COLO668 (cell line): Measurements from ENCODE around the gene DNAH11.
A peak's percentile ranks its signal among the peaks of the same experiment; 100 is the strongest.

Experiments
- DNase-seq: peaks from one replicate; lab custom pipeline; 2025; ENCODE audit not compliant: unreplicated experiment; lab: John Stamatoyannopoulos, UW

The DNAH11 gene

DNA sequence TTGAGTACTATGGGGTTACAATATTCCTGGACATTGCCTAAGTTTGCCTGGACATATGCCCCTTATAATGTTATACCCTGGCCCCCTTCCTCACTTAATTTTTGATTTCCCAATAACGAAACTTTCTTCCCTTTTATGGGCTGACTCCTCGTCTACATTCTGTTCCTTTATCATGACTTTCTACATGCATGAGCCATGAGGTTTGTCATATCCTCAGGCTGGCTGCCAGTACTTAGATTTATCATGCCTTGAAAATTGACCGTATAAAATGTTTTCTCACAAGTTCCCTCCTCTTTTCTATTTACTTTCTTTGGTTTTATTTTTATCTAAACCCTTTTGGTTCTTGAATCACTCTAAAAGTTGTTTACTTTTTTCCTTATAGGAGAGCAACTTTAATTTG lies 4.7 kb downstream of the DNAH11 start:
- no peak for DNase-seq

DNA sequence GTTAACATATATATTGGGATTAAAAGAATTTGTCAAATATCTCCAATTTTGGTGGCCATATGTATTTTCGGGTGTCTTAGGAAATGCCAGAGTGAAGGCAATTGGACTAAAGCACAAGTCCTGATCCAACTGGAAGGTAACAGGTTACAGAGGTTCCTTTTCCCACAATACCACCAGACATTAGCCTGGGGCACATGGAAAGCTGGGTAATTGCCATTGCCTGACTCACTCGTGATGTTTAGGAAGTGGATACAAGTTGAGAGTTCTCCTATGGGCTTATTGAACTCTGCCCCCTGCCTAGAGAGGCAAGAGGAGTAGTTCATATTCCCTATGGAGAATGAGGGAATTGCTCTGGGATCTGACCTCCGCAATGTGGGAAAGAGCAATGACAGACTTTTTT lies 5.7 kb downstream of the DNAH11 start:
- DNase-seq, result no peak

DNA sequence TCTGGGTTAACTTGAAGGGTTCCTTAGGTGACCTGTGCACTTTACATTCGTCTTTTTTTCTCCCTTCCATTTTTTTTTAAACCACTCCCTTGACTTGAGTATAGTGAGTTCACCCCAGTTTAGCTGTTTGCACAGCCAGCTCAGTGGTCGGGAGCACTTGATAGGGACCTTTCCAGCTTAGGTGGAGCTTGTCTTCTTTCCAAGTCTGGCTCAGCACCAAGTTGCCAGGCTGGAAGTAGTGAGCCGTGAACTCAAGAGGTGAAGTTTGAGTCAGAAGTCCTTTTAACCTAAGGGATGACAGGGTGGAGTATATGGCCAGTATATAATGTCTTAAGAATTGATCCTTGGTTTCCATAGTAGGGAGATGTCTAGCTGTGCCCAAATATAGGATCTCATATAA lies 7.2 kb downstream of the DNAH11 start:
- no peak for DNase-seq

DNA sequence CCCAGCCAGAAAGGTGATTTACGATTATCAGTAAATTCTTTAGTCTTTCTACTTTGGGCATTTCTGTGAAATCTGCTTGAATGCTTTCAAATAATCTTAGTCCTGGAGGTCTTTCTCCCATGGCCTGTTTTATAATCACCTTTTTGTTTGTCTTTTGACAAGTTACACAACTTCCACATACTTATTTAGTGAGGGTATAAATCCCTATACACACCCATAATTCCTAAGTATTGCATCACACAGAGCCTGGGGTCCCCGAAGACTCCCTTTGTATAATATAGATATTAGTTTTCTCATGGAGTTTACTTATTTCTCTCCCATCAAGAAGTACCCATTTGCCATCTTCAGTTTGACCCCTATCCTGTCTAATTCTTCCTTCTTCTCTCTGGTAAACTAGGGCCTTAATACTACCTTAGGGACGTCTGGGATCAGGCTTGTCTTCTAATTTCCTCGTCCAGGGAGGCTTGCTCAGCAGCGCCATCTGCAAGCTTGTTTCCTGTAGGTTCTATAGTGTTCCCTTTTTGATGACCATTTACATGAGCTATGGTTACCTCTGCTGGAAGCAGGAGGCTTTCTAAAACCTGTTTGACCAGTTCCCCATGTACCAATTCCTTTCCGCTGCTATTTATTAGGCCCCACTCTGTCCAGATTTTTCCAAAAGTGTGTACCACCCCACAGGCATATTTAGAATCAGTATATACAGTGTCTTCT lies 8.1 kb downstream of the DNAH11 start:
- peak; percentile 43 for DNase-seq

DNA sequence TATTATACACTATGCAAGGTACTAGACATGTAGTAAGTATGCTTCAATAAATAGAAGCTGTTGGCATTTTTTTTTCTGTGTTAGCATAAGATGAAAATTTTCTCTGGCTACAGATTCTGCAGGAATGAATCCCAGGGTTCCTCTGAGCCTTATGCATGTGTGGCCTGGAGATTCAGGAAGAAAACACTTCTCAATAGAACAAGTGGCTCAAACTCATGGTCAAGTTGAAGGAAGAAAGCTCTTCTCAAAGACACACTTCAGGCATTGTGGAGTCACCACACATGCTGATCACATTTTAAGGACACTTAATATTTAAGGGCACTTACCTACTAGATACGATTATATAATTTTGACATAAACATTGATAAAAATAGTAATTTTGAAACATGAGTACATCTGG lies 19.5 kb downstream of the DNAH11 start:
- DNase-seq, result no peak

DNA sequence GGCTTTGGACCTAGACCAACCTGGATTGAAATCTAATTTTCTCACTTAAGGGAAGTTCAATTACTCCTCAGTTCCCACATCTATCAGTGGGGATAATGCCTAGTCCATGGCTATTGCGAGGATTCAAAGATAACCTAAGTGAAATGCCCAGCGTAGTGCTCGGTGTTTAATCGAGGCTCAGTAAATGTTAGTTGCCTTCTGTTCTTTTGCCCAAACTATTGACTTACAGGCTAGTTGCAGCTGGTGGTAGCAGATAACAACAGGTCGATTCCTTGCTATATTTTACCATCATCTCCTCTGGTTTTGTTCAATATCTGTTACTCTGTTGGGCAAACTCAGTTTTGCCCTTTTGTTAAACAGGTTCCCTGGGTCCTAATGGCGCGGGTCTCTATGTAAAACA lies 22.8 kb downstream of the DNAH11 start:
- no peak for DNase-seq

DNA sequence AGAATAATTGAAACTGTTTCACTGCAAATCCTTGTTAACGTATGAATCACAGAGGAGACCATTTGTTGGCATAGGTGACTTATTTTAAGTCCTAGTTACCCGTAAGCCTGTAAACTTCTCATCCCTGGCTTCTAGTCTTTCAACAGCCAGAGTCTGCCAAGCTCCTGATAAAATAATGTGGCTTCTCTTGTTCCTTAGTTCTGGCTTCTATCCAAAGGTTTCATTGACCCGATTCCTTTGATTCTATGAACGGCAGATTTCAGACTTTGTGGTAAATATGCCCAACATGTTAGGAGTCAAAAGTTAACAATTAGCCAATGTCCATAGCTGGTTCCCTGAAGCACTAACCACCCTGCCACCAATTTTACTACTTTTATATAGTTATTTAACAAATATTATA lies 23.3 kb downstream of the DNAH11 start:
- no peak for DNase-seq

DNA sequence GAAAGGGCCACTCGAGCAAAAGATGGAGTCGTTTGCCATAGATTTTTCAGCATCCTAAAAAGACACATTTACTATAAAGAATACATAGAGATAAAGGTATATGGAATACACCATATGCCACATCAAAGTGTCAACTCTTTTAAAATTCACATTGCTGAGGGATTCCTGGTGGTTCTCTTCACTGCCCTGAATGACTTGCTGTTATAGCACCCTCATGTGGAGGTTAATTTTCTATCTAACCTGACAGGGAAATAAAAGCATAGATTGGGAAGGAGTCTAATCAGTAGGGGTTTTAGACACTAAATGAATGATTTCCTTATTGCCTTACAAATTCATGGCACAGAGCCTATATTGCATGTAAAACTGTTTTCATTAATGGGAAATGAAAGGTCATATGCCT lies 25.9 kb downstream of the DNAH11 start:
- DNase-seq, result no peak

DNA sequence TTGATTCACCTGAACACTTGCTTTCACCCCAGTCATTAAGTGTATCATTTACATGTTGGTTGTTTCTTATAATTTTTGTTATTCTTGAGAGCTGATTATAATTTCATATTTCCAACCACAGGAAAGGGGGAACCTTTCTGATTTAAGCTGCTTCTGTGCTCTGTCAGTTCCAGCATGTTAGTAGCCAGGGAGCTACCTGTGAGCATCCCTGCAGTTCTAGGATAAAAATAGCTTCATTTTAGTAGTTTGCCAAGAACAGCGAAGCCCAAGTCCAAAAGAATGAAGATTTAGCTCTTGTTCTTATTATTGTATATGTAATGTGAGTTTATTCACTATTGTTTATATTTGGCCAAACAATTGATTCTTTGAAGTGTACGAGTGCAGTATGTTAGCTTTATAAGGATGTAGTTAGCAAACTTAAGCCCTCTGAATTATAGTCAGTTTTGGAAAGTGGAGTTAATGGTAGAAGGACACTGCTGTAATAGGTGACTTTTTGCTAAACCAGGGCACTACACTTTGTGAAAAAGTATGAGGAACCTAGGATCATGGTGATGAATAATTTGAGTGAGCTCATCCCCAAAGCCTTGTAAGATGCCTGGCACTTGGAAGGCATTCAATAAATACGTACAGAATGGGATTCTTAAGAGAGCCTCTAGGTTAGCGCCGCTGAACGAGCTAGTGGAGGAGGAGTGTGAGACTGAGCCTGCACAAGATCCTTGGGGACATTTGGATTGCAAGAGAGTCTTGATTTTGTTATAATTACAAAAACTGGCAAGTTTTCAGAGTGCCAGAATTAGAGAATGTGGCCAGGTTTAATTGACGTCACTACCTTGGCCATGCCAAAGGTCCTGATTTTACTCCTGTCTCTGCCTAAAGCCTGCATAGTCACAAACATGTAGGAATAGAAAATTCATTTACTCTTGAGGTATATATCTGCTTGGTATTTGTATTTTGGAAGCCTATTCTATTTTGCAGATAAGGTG lies 29.8 kb downstream of the DNAH11 start:
- DNase-seq, result no peak

DNA sequence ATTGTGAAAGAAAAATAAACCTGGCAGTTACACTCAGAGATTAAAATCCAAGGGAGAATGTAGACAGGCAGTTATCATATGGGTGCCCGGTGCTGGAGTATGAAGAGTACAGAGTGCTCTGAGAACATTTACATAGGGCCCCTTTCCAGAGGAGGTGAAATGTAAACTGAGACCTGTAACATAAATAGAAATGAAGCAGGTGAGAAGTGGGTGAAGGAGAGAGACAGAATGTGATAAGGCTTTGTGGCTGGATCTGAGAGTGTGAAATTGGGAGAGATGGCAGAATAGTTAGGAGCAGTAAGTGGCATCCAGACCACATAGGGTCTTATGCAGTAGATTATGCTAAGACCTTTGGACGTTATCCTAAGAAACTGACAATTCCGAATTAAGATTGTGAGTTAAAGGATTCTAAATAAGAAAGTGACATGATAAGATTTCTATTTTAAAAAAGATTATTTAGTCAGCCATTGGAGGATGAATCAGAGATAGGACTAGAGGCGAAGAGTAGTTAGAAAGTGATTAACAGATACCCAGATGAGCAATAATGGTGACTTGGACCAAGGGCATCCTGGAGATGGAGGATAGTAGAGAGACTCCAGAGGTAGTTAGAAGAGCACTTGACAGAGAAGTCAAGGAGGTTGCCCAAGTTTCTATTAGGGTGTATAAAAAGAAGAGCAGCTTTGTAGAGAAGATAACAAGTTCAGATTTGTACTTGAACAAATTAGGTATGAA lies 36.7 kb downstream of the DNAH11 start:
- DNase-seq, result no peak

DNA sequence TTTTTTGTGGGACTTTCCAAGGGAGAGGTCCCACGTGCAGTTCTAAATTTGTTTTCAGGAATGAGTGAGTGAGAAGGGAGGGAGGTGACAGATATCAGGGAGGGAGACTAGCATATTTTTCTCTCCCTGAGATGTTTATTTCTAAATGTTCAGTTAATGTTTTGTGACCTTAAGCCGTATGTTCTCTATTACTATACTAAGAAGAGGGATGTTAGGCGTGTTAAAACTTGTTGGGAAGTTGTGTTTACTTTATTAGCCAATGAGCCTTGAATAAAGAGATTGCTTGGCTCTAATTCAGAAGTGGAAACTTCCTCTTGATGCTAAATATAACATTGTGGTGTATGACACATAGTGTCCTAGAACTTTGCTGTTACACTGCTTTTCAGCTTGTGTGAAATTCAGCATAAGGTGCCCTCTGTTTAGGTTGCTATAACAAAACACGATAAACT lies 37.3 kb downstream of the DNAH11 start:
- no peak for DNase-seq

DNA sequence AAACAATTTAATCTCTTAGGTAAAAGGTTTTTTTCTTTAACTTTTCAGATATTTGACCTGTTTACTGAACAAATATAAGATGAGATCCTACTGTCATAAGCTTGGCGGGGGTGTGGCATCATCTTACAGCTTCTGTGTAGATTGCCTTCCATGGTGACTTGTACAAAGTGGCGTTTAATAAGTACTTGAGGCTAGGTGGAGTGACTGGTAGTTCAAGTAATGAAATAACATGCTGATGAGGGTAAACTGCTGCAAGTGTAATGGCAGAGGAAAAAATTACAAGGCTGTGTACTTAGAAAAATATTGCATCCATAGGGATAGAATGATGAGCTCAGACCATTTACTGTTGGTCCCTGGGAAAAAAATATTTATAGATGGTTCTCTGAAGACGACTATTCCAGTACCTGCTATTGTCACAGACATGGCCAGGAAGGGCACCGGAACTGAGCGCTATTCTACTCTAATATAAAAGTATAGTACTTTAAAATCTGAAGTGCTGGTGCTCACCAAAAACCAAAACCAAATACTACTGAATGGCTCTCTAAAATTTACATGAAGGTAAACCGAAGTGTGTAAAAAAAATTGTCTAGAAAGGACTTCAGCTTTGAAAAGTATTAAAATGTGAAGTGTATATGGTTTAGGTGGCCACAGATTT lies 42.4 kb downstream of the DNAH11 start:
- no peak for DNase-seq

DNA sequence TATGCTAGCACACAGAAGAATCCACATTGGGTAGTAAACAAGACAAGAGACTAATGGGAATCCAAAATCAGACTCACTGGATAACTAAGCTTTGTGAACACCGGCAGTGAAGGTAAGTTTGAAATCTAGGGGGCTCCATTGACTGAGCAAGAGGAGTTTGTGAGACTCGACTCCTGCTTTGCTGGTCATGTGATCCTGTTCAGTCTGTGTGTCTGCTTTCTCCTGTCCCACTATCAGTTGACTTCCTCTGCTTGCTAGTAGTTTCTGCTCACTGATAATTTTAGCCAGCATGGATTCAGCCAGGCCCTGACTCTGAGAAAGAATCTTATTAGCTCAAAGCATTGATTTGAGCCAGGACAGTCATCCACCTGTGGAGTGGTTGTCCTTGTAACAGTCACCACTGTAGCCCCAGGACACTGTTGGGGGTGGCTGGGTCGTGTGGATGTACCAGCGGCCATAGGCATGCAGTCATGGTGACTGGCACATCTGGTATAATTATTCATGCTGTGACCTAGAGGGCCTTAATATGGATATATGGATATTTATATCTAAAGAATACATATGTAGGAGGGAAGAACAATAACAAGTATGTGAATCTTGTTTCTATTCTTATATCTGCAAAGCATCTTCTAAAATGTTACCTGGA lies 44.4 kb downstream of the DNAH11 start:
- DNase-seq, result no peak

DNA sequence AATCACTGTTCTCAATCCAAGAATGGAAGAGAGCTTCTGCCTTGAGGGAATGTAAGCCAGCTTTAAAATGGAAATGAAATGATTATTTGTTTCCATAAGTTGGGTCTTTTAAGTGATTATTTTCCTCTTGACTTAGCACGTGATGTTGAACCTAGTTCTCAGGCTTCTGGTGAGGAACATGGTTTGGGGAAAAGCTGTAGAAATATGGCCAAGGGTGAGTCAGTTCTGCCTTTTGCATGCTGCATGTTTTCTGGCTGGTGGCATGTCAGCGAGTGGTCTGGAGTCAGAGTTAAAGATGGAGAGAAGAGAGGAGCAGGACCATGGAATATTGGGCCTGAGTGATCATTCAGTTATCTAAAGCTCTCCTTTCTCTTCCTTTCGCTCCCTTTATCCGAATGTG lies 54.0 kb downstream of the DNAH11 start:
- DNase-seq, result no peak

DNA sequence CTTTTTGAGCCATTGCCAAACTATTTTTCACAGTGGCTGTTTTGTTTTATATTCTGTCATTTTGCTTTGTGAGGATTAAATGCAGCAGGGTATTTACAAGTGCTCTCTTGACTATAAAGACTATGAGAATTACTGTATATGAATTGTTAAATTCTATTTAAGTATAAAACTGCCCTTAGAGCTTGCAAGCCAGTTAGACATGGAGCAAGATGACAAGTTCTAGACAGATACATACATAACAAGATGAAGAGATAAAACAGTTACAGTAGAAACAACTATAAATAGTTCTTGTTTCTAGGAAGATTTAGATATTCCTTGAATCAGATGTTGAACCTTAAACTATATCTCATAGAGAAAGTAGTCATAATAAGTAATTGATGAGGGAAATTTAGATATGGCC lies 60.6 kb downstream of the DNAH11 start:
- DNase-seq, result no peak

DNA sequence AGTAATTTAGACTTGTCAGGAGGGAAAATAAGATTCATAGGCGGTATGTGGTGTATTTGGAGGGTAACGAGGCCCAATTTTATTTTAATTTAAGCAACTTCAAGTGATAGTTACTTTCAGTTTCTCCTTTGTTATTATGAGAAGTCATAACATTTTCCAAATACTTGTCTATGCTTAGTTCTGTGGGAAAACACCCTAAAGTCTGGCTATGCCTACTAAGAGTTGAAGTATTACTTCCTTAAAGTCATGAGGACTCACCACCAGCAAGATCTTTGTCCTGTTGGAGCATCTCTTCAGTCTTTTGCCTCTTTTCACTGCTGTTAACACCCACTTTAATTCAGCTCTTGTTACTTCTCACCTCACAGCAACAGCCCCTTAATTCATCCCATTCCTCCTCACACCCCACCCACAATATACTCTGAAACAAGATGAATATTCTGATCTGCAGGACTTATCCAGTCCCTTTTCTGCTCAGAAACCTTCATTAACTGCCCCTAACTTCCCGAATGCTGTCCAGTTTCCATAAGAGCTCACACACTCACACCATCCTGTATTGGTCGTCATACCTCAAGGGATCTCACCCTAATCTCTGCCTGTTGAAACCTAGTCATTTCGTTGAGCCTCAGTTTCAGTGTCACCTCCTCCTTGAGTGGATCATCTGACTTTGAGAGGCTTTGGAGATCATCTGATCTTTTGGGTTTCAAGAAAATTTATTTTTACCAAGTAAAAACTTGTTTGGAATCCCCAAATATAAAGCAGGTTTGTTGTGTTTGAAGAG lies 61.3 kb downstream of the DNAH11 start:
- DNase-seq, result no peak

DNA sequence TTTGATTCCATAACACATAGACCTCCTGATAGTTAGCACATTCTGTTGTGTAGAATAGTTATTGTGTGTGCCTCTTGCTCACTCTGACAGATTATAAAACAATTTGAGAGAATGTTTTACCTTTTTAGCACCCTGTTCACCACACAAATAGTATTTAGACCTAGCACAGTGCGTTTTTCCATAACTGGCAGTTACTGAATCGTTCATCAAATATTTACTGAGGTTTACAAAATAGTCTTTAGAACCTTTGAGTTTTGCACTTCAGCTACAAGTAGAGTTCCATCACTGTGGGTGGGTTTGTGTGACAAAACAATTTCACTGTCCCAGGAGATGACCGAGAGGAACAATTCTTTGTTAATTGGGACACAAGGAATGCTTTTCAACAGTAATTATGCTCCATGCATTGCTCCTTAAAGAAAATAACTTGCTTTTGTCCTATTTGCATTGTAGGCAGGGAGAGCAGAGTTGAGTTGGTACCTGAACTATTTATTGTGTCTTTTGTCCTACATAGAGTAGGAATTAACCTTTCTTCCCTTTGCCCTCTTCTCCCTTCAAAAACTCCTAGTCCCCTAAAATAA lies 62.3 kb downstream of the DNAH11 start:
- DNase-seq, result no peak

DNA sequence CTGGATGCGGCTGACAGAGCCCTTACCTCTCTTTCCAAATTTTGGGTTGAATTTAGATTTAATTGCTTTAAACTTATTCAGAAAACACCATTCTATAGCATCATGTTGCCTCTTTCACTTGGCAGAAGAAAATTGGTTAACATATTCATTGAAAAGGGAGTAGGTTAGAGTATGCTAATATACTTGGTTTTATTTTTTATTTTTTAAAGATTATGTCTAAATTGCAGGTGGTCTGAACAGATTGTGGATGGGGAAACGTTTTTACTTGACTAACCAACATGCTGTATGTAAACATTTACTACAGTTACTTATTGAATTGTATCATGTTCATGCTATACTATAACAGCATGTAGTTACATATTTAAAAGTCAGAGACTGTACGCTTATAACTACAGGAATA lies 65.6 kb downstream of the DNAH11 start:
- no peak for DNase-seq

DNA sequence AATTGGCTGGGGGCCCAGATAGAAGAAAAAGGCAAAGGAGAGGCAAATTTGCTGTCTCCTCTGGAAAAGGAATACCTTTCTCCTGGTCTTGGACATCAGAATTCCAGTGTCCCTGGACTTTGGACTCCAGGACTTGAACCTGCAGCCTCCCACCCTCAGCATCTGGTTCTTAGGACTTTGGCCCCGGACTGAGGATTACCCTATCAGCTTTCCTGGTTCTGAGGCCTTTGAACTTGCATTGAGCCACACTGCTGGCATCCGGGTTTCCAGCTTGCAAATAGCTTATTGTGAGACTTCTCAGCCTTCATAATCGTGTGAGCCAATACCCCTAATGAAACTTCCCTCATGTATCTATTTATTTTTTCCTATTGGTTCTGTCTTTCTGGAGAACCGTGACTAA lies 68.3 kb downstream of the DNAH11 start:
- DNase-seq, result no peak
